HUDEP-2 (cell line): ENCODE measurements around the gene RCAN3.
A peak's percentile ranks its signal among the peaks of the same experiment; 100 is the strongest.

Experiments
- DNase-seq, 76 experiments: peaks; one replicate each; lab custom pipeline; 2025; ENCODE audit not compliant: unreplicated experiment in 76 of 76; lab: John Stamatoyannopoulos, UW

RCAN3 gene

GRCh38 chr1:24570265-24571125, 67.9 kb downstream of the RCAN3 start:
- DNase-seq: no peak

- no peak for DNase-seq
These were observed 69.7 kb downstream of the RCAN3 start for GRCh38 chr1:24572301-24572700.

DNA sequence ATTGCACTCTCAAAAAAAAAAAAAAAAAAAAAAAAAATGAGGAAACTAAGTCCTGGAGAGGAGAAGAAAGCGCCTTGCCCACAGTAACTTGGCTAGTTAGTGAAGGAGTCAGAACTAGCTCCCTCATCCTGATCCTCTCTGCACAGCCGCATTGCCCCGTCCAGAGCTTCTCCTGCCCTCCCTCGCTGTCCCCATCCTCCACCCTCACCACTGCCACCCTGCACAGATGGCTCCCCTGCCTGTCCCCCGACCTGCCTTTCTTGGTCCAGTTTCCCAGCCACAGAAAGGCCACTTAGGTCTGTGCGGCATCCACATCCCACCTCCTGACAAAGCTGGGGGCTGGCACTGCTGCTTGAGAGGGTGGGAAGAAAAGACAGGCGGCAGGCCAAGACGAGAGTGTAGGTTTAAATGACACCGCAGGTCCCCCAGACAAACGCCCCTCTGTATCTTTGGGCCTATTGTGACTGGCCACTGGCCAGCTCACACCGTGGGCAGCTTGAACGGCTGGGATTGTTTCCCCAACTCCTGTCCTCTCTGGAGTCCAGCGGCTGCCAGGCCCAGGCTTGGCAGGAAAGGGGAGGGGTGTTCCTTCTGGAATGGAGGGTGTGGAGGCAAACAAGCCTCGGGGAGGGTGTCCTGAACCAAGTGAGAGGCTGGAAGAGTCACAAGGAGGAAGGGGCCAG, 73.4 kb downstream of the RCAN3 start:
- no peak for DNase-seq

GRCh38 chr1:24578846-24579245, 76.2 kb downstream of the RCAN3 start:
- no peak for DNase-seq

DNA sequence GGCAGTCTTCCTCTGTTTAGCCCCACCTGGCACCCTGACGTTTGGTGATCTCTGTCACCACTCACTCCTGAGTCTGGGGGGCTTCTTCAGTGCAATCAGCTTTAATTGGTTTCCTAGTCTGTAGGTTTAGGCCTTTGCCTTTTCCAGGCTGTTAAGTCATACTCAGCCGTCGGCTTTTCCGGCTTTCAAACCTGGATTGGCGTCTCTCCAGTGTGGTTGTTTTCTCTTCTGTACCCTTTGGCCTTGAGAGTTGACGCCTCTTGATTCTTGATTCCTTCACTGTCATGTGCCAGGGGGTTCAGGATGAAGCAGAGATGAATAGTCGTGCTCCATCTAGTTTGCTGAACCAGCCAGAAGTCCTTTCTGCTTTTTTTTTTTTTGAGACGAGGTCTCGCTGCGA, 78.1 kb downstream of the RCAN3 start:
- DNase-seq: no peak

GRCh38 chr1:24584171-24584647, 81.6 kb downstream of the RCAN3 start:
- DNase-seq: no peak

DNA sequence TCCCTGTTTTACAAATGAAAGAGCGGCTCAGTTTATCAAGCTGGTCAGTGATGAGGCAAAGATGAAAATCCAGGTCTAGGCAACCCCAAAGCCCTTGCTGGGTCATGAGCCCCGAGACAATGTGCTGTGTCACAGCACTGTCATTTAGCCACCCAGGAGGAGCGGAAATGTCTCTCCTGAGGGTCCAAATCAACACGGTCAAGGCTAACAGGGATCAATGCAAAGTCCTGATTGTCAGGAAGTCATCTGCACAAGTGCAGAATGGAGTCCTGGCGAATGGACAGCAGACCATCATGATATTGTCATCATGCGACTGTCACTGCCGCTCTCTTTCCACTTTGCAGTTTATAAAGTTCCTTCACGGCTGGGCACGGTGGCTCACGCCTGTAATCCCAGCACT, 83.5 kb downstream of the RCAN3 start:
- no peak for DNase-seq

DNA sequence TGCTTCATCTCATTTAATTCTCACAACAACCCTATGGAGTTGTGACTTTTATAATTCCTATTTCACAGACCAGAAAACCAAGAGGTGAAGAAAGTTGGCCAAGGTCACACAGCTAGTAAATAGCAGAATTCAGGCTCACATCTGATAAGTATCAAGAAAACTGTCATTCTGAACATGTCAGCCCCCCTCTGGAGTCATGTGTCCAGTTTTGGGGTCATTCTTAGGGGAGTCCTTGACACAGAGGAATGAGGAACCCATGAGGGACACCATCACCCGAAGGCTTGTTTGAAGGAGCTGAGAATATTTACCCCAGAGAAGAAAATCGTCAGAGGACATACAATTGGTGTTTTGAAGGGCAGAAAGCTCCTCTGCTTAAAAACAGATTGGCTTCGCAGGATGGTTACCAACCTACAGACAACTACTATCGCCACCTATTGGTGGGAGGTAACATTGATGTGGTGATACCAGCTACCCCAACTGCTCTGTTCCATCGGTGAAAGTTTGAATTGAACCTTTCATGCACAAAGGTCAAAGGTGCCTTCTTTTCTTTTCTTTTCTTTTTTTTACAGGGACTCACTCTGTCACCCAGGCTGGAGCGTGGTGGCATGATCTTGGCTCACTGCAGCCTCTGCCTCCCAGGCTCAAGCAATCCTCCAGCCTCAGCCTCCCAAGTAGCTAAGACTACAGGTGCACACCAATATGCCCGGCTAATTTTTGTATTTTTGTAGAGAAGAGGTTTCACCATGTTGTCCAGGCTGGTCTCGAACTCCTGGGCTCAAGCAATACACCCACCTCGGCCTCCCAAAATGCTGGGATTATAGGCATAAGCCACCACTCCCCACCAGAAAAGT, 84.6 kb downstream of the RCAN3 start:
- DNase-seq: peak in 28 of 76 experiments; percentile 1 to 59 (median 30)

GRCh38 chr1:24588573-24588972, 85.9 kb downstream of the RCAN3 start:
- DNase-seq: no peak

DNA sequence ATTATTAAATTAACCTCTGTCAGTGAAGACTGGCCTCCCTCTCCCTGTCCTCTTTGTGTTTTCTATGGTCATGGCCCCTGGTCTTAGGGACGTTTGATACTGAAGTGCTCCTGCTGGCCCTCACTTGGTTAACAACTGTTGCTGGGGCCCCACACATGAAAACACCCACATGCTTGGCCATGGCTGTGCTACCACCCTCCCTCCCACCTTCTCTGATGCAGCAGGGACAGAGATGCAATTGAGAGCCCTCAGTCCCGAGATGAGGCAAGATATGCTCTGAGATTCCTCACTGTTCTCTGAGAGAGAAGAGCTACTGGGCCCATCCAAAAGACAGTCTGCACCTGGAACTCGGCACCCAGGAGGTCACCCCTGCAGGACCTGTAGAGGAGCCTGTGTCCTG, 86.6 kb downstream of the RCAN3 start:
- DNase-seq: no peak
